Natural killer cell (primary cell): ENCODE measurements around the gene IGF2BP2. TPM values are rescaled to one million over a fixed set of nuclear protein-coding genes. Genes with fewer than 3 reads are reported as not detected.
A peak's percentile ranks its signal among the peaks of the same experiment; 100 is the strongest.

Experiments used
- ATAC-seq, 3 donors: fragments of 150-1000 bp in 2 of 3; fragments of 200-7000 bp in 1 of 3; cut with Tn5 transposase; 1 replicate in 1 of 3; 2 replicates in 2 of 3; pipeline ENCODE4 v1.10.0; 2021; ENCODE audit warnings: mild to moderate bottlenecking in 2 of 3, moderate library complexity in 2 of 3
- DNase-seq, 2 donors: peaks; one replicate each; pipeline versions ENCODE4 v3.0.0 to v3.0.0-alpha.2; 2013 to 2021; ENCODE audit warnings: mixed read lengths in 1 of 2
- H3K27ac ChIP-seq: one replicate; pipeline ENCODE4 v1.5.1; 2013; ENCODE audit warnings: mild to moderate bottlenecking, low read length
- H3K27me3 ChIP-seq: one replicate; pipeline ENCODE4 v1.6.1; 2013; ENCODE audit warnings: low read length; ENCODE audit not compliant: control insufficient read depth, insufficient read depth
- H3K36me3 ChIP-seq: one replicate; pipeline ENCODE4 v1.6.1; 2013; ENCODE audit warnings: low read length; ENCODE audit not compliant: control insufficient read depth, insufficient read depth
- H3K4me1 ChIP-seq: one replicate; pipeline ENCODE4 v1.6.1; 2013; ENCODE audit warnings: low read length; ENCODE audit not compliant: control insufficient read depth, insufficient read depth
- H3K4me3 ChIP-seq: one replicate; pipeline ENCODE4 v1.5.1; 2013; ENCODE audit warnings: low read length
- H3K9me3 ChIP-seq: one replicate; pipeline ENCODE4 v1.6.1; 2013; ENCODE audit warnings: low read length; ENCODE audit not compliant: control insufficient read depth, insufficient read depth
- H3K27ac Mint-ChIP-seq, 2 donors: one replicate each; pipeline ENCODE4 v1.8.0; 2022; ENCODE audit warnings: mild to moderate bottlenecking in 2 of 2, mixed read lengths in 2 of 2, moderate library complexity in 1 of 2
- H3K27me3 Mint-ChIP-seq, 2 donors: one replicate each; pipeline ENCODE4 v1.8.0; 2022; ENCODE audit warnings: low read depth in 2 of 2, mixed read lengths in 2 of 2
- H3K36me3 Mint-ChIP-seq: one replicate; pipeline ENCODE4 v1.8.0; 2022; ENCODE audit warnings: mixed read lengths
- H3K4me1 Mint-ChIP-seq, 2 donors: one replicate each; pipeline ENCODE4 v1.8.0; 2022; ENCODE audit warnings: mixed read lengths in 2 of 2
- H3K4me3 Mint-ChIP-seq: one replicate; pipeline ENCODE4 v1.8.0; 2022; ENCODE audit warnings: mild to moderate bottlenecking, moderate library complexity, mixed read lengths
- H3K9me3 Mint-ChIP-seq, 2 donors: one replicate each; pipeline ENCODE4 v1.8.0; 2022; ENCODE audit warnings: mixed read lengths in 2 of 2
- WGBS: methylation state at CpG from one replicate; pipeline ENCODE4 v1.1.7; 2013; ENCODE audit warnings: missing lambda C conversion rate; ENCODE audit not compliant: insufficient coverage; 5-methylcytosine and 5-hydroxymethylcytosine counted together
- intact Hi-C: fragments of 100-400 bp; cut with micrococcal nuclease; formaldehyde crosslinking; loops from one replicate; pipeline ENCODE4 v1.14.2; 2022
- total RNA-seq, 4 donors: library from RNA; stranded (reverse); fragments of 120-200 nt in 1 of 4; gene quantifications; one replicate each; pipeline versions ENCODE4 v1.2.3 to v1.2.4, GENCODE V29; 2013 to 2022
- TF ChIP-seq, protein P1 (sequence below): fragments of 200-600 bp; IDR thresholded peaks from one replicate; pipeline ENCODE4 v1.8.0; 2022; ENCODE audit warnings: antibody characterized with exemption

IGF2BP2 gene
- total RNA-seq, 3 donors from 2014 or later (not counting 1 experiment from before 2014, with no cell fraction given): 4.2 to 16.8 (median 8.8) TPM

DNA sequence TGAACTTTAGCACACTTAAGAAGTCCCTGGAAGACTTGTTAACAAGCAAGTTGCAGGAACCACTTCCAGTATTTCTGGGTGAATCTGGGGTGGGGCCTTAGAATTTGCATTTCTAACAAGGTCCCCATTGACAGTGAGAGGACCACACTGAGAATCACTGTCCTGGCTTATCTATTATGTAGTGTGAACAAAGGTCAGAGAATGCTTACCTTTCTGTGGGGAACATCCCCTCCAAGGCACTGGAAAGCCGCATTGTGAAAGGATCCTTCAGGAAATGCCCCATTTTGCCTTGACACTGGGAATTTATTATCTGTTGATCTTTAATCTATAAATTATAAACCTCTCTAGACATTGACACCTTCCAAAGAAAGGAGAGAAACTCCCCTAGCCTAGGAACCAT, 74.8 kb downstream of the IGF2BP2 start:
- H3K4me3 Mint-ChIP-seq: no peak overlapping the region
- ATAC-seq (no peak), DNase-seq (no peak)
- WGBS: 100% methylated on average over 1 of the region's 1 CpG
- no peak overlapping the region for H3K27ac Mint-ChIP-seq
- Histone ChIP-seq H3K36me3 (no peaks in the 10 kb centered on the region), H3K4me1 (peaks cover 10% of the 10 kb centered on the region), H3K4me3 (no peak overlapping the region), H3K27ac (no peak overlapping the region), H3K9me3 (peaks cover 3% of the 10 kb centered on the region), H3K27me3 (no peaks in the 10 kb centered on the region)
- no peaks in the 10 kb centered on the region for H3K9me3 Mint-ChIP-seq
- TF ChIP-seq, protein P1, sequence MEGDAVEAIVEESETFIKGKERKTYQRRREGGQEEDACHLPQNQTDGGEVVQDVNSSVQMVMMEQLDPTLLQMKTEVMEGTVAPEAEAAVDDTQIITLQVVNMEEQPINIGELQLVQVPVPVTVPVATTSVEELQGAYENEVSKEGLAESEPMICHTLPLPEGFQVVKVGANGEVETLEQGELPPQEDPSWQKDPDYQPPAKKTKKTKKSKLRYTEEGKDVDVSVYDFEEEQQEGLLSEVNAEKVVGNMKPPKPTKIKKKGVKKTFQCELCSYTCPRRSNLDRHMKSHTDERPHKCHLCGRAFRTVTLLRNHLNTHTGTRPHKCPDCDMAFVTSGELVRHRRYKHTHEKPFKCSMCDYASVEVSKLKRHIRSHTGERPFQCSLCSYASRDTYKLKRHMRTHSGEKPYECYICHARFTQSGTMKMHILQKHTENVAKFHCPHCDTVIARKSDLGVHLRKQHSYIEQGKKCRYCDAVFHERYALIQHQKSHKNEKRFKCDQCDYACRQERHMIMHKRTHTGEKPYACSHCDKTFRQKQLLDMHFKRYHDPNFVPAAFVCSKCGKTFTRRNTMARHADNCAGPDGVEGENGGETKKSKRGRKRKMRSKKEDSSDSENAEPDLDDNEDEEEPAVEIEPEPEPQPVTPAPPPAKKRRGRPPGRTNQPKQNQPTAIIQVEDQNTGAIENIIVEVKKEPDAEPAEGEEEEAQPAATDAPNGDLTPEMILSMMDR: no peak
- no peaks in the 10 kb centered on the region for H3K27me3 Mint-ChIP-seq
- no peaks in the 10 kb centered on the region for H3K36me3 Mint-ChIP-seq
- intact Hi-C loops: no loop called here
- peaks cover 17 to 28% of the 10 kb centered on the region in 2 donors for H3K4me1 Mint-ChIP-seq

DNA sequence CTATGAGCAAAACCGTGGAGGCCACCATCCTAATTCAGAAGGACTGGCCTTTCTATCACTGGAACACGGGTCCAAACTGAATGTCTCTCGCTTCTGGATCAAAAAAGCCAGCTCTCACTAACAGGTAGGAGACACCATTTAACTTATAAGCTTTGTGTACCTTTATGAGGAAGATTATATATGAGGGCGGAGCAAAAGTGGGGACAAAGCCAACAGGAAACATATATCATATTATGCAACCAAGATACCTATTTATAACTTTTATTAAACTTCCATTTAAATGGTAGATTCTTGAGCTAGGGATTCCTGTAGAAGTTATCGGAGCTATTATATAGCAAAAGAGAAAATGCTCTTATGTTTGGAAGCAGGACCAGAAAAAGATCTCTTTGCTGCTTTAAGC, 78.4 kb downstream of the IGF2BP2 start:
- Mint-ChIP-seq H3K27ac (peak overlapping the region in 1 of 2 donors; percentile 49), H3K4me3 (no peak overlapping the region), H3K27me3 (no peaks in the 10 kb centered on the region), H3K9me3 (no peaks in the 10 kb centered on the region), H3K36me3 (no peaks in the 10 kb centered on the region), H3K4me1 (peaks cover 17 to 23% of the 10 kb centered on the region in 2 donors)
- Histone ChIP-seq H3K27me3 (no peaks in the 10 kb centered on the region), H3K36me3 (no peaks in the 10 kb centered on the region), H3K4me3 (no peak overlapping the region), H3K27ac (no peak overlapping the region), H3K9me3 (no peaks in the 10 kb centered on the region), H3K4me1 (peaks cover 10% of the 10 kb centered on the region)
- intact Hi-C loops: no loop called here
- DNase-seq (no peak), ATAC-seq (no peak)
- WGBS: 27% methylated on average over 4 of the region's 5 CpGs
- TF ChIP-seq, protein P1: no peak

DNA sequence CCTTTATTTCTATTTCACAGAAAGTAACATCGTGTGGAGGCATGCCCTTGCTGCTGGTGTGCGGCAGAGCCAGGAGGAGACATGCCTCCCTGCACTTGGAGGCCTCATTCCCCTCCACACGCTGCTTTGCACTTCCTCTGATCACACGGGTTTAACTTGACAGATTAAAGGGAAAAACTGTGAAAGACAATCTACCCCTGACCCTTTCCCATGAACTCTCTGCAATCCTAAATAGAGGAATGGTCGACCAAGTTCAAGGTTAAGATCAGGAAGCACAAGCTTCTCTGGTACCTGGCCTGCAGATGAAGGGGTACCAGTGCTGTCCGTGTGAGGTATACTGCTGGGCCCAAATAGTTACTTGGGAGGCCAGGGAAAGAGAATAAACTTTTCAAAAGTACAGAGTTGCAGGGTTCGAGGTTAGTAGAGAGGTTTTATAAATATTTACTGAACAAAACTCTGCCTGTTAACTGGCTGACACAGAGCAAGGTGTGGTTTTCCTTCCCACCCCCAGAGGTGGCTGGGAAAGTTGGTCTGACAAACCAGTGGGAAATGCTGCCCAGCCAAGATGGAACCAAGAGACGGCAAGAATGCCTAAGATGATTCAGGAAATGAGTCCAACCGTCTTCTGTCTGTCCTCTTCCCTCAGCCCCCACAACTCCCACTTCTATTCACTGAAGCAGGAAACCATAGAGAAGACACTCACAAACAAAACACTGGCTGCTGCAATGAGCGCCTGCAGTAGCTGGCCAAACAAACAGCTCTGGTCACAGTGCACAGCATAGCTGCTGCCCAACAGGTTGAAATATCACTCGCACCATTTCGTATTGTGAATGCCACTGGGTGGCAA, 79.6 kb downstream of the IGF2BP2 start:
- TF ChIP-seq, protein P1: no peak
- peaks cover 17 to 18% of the 10 kb centered on the region in 2 donors for H3K4me1 Mint-ChIP-seq
- no peak overlapping the region for H3K27ac ChIP-seq
- ATAC-seq (peak in 2 of 3 donors; percentile 31 to 37), DNase-seq (no peak)
- no peak overlapping the region for H3K4me3 ChIP-seq
- H3K36me3 Mint-ChIP-seq: no peaks in the 10 kb centered on the region
- no peaks in the 10 kb centered on the region for H3K27me3 Mint-ChIP-seq
- no peaks in the 10 kb centered on the region for H3K9me3 Mint-ChIP-seq
- intact Hi-C loops: no loop called here
- 21% methylated on average over 12 of the region's 12 CpGs for WGBS
- peaks cover 10% of the 10 kb centered on the region for H3K4me1 ChIP-seq
- no peaks in the 10 kb centered on the region for H3K9me3 ChIP-seq
- no peak overlapping the region for H3K4me3 Mint-ChIP-seq
- H3K36me3 ChIP-seq: no peaks in the 10 kb centered on the region
- no peaks in the 10 kb centered on the region for H3K27me3 ChIP-seq
- peak overlapping the region in 1 of 2 donors; percentile 49 for H3K27ac Mint-ChIP-seq
